ENCODE data around the gene CASKIN1.

Gene CASKIN1

GRCh38 chr16:2205967-2206313, 9.5 kb upstream of the CASKIN1 start:
- Histone ChIP-seq H2AFZ (ENCODE audit: low read length) (peak overlapping the region; percentile 97), H3K4me3 (ENCODE audit: low read length in 2 of 2) (peak overlapping the region; percentile 90 to 97), H3K79me1 (ENCODE audit: low read depth, low read length) (peaks cover 18% of the 10 kb centered on the region), H2BK12ac (ENCODE audit: low read length) (peak overlapping the region; percentile 100), H3K27me3 (ENCODE audit: control insufficient read depth in 3 of 3, insufficient read depth in 3 of 3, low read depth in 1 of 3, low read length in 3 of 3) (no peaks in the 10 kb centered on the region), H3K9ac (ENCODE audit: low read depth, low read length, poor library complexity) (peak overlapping the region; percentile 95), H3K4me1 (ENCODE audit: control insufficient read depth in 2 of 2, insufficient read depth in 1 of 2, low read depth in 1 of 2, low read length in 2 of 2) (peaks cover 6 to 9% of the 10 kb centered on the region in 2 donors), H2BK5ac (ENCODE audit: low read length) (peak overlapping the region; percentile 98), H3K27ac (replicated peaks; ENCODE audit: low read length) (peak overlapping the region; percentile 92), H3K18ac (ENCODE audit: low read length) (peak overlapping the region; percentile 96), H3K9me3 (replicated peaks in 1 of 2; ENCODE audit: control insufficient read depth in 2 of 2, insufficient read depth in 1 of 2, low read depth in 1 of 2, low read length in 2 of 2) (no peaks in the 10 kb centered on the region), H3K4ac (ENCODE audit: low read length) (peak overlapping the region; percentile 76), H2BK15ac (ENCODE audit: low read length) (peak overlapping the region; percentile 90), H3K4me2 (ENCODE audit: insufficient read depth, low read length, poor library complexity, severe bottlenecking) (peak overlapping the region; percentile 85), H2BK120ac (ENCODE audit: low read depth, low read length) (peak overlapping the region; percentile 87), H3K36me3 (replicated peaks in 1 of 2; ENCODE audit: control insufficient read depth in 2 of 2, insufficient read depth in 2 of 2, low read length in 2 of 2) (peaks cover 30 to 43% of the 10 kb centered on the region in 2 donors), H3K23ac (ENCODE audit: low read depth, low read length, poor library complexity) (peak overlapping the region; percentile 98), H4K8ac (ENCODE audit: low read depth, low read length) (no peak overlapping the region), H2AK5ac (ENCODE audit: low read depth, low read length) (peak overlapping the region; percentile 100), H4K91ac (ENCODE audit: low read depth, low read length, poor library complexity) (peak overlapping the region; percentile 64), H3K14ac (ENCODE audit: low read length) (peak overlapping the region; percentile 82)
- WGBS, 2 donors (ENCODE audit: extremely low coverage in 2 of 2, insufficient read length in 2 of 2, insufficient replicate concordance in 1 of 2): no CpG with 5 or more reads among the region's 16 CpGs
- DNase-seq (ENCODE audit: low spot score): no peak

GRCh38 chr16:2205104-2205966, 8.9 kb upstream of the CASKIN1 start, which contains the start of gene MLST8:
Gene MLST8 (plus strand): TSS chr16:2205454. CDS start chr16:2206086, 632 bp downstream.
- Histone ChIP-seq H3K4ac (ENCODE audit: low read length) (peak within 1 kb of the TSS; percentile 76), H3K4me3 (ENCODE audit: low read length in 2 of 2) (peak within 1 kb of the TSS; percentile 90 to 97), H3K23ac (ENCODE audit: low read depth, low read length, poor library complexity) (peak within 1 kb of the TSS; percentile 98), H3K36me3 (replicated peaks in 1 of 2; ENCODE audit: control insufficient read depth in 2 of 2, insufficient read depth in 2 of 2, low read length in 2 of 2) (peaks cover 30 to 43% of the 10 kb centered on the region in 2 donors), H3K9ac (ENCODE audit: low read depth, low read length, poor library complexity) (peak within 1 kb of the TSS; percentile 98), H3K9me3 (replicated peaks in 1 of 2; ENCODE audit: control insufficient read depth in 2 of 2, insufficient read depth in 1 of 2, low read depth in 1 of 2, low read length in 2 of 2) (peaks cover 0 to 2% of the 10 kb centered on the region in 2 donors), H3K18ac (ENCODE audit: low read length) (peak within 1 kb of the TSS; percentile 100), H4K91ac (ENCODE audit: low read depth, low read length, poor library complexity) (peak within 1 kb of the TSS; percentile 85), H2BK15ac (ENCODE audit: low read length) (peak within 1 kb of the TSS; percentile 90), H4K8ac (ENCODE audit: low read depth, low read length) (peak within 1 kb of the TSS; percentile 93), H2AFZ (ENCODE audit: low read length) (peak within 1 kb of the TSS; percentile 97), H2BK12ac (ENCODE audit: low read length) (peak within 1 kb of the TSS; percentile 100), H3K4me1 (ENCODE audit: control insufficient read depth in 2 of 2, insufficient read depth in 1 of 2, low read depth in 1 of 2, low read length in 2 of 2) (peaks cover 6 to 9% of the 10 kb centered on the region in 2 donors), H3K79me1 (ENCODE audit: low read depth, low read length) (peaks cover 18% of the 10 kb centered on the region), H2AK5ac (ENCODE audit: low read depth, low read length) (peak within 1 kb of the TSS; percentile 100), H2BK120ac (ENCODE audit: low read depth, low read length) (peak within 1 kb of the TSS; percentile 87), H3K14ac (ENCODE audit: low read length) (peak within 1 kb of the TSS; percentile 100), H2BK5ac (ENCODE audit: low read length) (peak within 1 kb of the TSS; percentile 98), H3K27me3 (ENCODE audit: control insufficient read depth in 3 of 3, insufficient read depth in 3 of 3, low read depth in 1 of 3, low read length in 3 of 3) (peaks cover 0 to 2% (median 2%) of the 10 kb centered on the region in 3 experiments), H3K4me2 (ENCODE audit: insufficient read depth, low read length, poor library complexity, severe bottlenecking) (peak within 1 kb of the TSS; percentile 85), H3K27ac (replicated peaks; ENCODE audit: low read length) (peak within 1 kb of the TSS; percentile 92)
- DNase-seq (ENCODE audit: low spot score): peak; percentile 91
- WGBS, 2 donors (ENCODE audit: extremely low coverage in 2 of 2, insufficient read length in 2 of 2, insufficient replicate concordance in 1 of 2): no CpG with 5 or more reads among the region's 93 CpGs

GRCh38 chr16:2204416-2205103, 8.2 kb upstream of the CASKIN1 start:
- Histone ChIP-seq H2BK15ac (ENCODE audit: low read length) (peak overlapping the region; percentile 71), H3K4me3 (ENCODE audit: low read length in 2 of 2) (peak overlapping the region; percentile 90 to 97), H3K4ac (ENCODE audit: low read length) (no peak overlapping the region), H3K23ac (ENCODE audit: low read depth, low read length, poor library complexity) (no peak overlapping the region), H3K14ac (ENCODE audit: low read length) (no peak overlapping the region), H2BK12ac (ENCODE audit: low read length) (no peak overlapping the region), H3K36me3 (replicated peaks in 1 of 2; ENCODE audit: control insufficient read depth in 2 of 2, insufficient read depth in 2 of 2, low read length in 2 of 2) (peaks cover 28 to 35% of the 10 kb centered on the region in 2 donors), H4K8ac (ENCODE audit: low read depth, low read length) (no peak overlapping the region), H3K27ac (replicated peaks; ENCODE audit: low read length) (no peak overlapping the region), H2BK120ac (ENCODE audit: low read depth, low read length) (no peak overlapping the region), H3K27me3 (ENCODE audit: control insufficient read depth in 3 of 3, insufficient read depth in 3 of 3, low read depth in 1 of 3, low read length in 3 of 3) (peaks cover 0 to 8% (median 2%) of the 10 kb centered on the region in 3 experiments), H3K79me1 (ENCODE audit: low read depth, low read length) (peaks cover 18% of the 10 kb centered on the region), H3K18ac (ENCODE audit: low read length) (no peak overlapping the region), H2BK5ac (ENCODE audit: low read length) (peak overlapping the region; percentile 98), H3K9me3 (replicated peaks in 1 of 2; ENCODE audit: control insufficient read depth in 2 of 2, insufficient read depth in 1 of 2, low read depth in 1 of 2, low read length in 2 of 2) (peaks cover 0 to 6% of the 10 kb centered on the region in 2 donors), H3K9ac (ENCODE audit: low read depth, low read length, poor library complexity) (no peak overlapping the region), H4K91ac (ENCODE audit: low read depth, low read length, poor library complexity) (no peak overlapping the region), H3K4me2 (ENCODE audit: insufficient read depth, low read length, poor library complexity, severe bottlenecking) (peak overlapping the region; percentile 51), H2AK5ac (ENCODE audit: low read depth, low read length) (peak overlapping the region; percentile 28), H3K4me1 (ENCODE audit: control insufficient read depth in 2 of 2, insufficient read depth in 1 of 2, low read depth in 1 of 2, low read length in 2 of 2) (peaks cover 6 to 9% of the 10 kb centered on the region in 2 donors), H2AFZ (ENCODE audit: low read length) (peak overlapping the region; percentile 97)
- DNase-seq (ENCODE audit: low spot score): no peak
- WGBS, 2 donors (ENCODE audit: extremely low coverage in 2 of 2, insufficient read length in 2 of 2, insufficient replicate concordance in 1 of 2): 100% methylated on average over 3 of the region's 13 CpGs; no CpG with 5 or more reads in 1 of the 2 donors

All from neuronal stem cell (in vitro differentiated cells).